Mucosa of rectum (tissue), 2 donors: ENCODE data around the gene ZNF564.

ENCODE experiments used
- H3K27ac ChIP-seq, 2 donors: one replicate each; pipeline ENCODE4 v1.7.0; 2013; ENCODE audit warnings: inconsistent platforms in 2 of 2, low read depth in 2 of 2, low read length in 2 of 2
- H3K27me3 ChIP-seq, 2 donors: one replicate each; pipeline ENCODE4 v1.7.0; 2013; ENCODE audit warnings: low read length in 2 of 2; ENCODE audit not compliant: control insufficient read depth in 2 of 2, insufficient read depth in 2 of 2
- H3K36me3 ChIP-seq, 2 donors: one replicate each; pipeline ENCODE4 v1.7.0; 2013; ENCODE audit warnings: low read length in 2 of 2; ENCODE audit not compliant: control insufficient read depth in 2 of 2, insufficient read depth in 2 of 2
- H3K4me1 ChIP-seq, 2 donors: one replicate each; pipeline ENCODE4 v1.7.0; 2013; ENCODE audit warnings: low read length in 2 of 2, mild to moderate bottlenecking in 1 of 2; ENCODE audit not compliant: control insufficient read depth in 2 of 2, insufficient read depth in 2 of 2
- H3K4me3 ChIP-seq, 2 donors: one replicate each; pipeline ENCODE4 v1.7.0; 2013; ENCODE audit warnings: low read length in 2 of 2
- H3K9ac ChIP-seq, 2 donors: one replicate each; pipeline ENCODE4 v1.7.0; 2013; ENCODE audit warnings: low read length in 2 of 2, low read depth in 1 of 2, mild to moderate bottlenecking in 1 of 2
- H3K9me3 ChIP-seq, 2 donors: one replicate each; pipeline ENCODE4 v1.7.0; 2013; ENCODE audit warnings: low read length in 2 of 2; ENCODE audit not compliant: control insufficient read depth in 2 of 2
- donor health status: healthy.
- donor health status: Normal muscosa, but diverticular disease.

Gene ZNF564

GRCh38 chr19:12484011-12484370, 67.3 kb downstream of the ZNF564 start:
- peak overlapping the region; percentile 93 to 95 for H3K4me3 ChIP-seq

GRCh38 chr19:12482509-12482886, 68.8 kb downstream of the ZNF564 start:
- Histone ChIP-seq H3K4me1 (peaks cover 5 to 12% of the 10 kb centered on the region in 2 donors), H3K27ac (no peak overlapping the region), H3K9ac (no peak overlapping the region), H3K27me3 (no peaks in the 10 kb centered on the region), H3K36me3 (no peaks in the 10 kb centered on the region), H3K4me3 (peak overlapping the region in 1 of 2 donors; percentile 20), H3K9me3 (no peaks in the 10 kb centered on the region)

More at GRCh38 chr19:12484011-12484370, 67.3 kb downstream of the ZNF564 start:
- H3K27ac ChIP-seq: peak overlapping the region in 1 of 2 donors; percentile 70
- no peaks in the 10 kb centered on the region for H3K36me3 ChIP-seq
- H3K4me1 ChIP-seq: peaks cover 0 to 12% of the 10 kb centered on the region in 2 donors
- peak overlapping the region; percentile 85 to 94 for H3K9ac ChIP-seq
- H3K9me3 ChIP-seq: no peaks in the 10 kb centered on the region
- H3K27me3 ChIP-seq: no peaks in the 10 kb centered on the region

- H3K9ac ChIP-seq: no peak overlapping the region
- H3K9me3 ChIP-seq: no peaks in the 10 kb centered on the region
- no peak overlapping the region for H3K27ac ChIP-seq
- peaks cover 5 to 12% of the 10 kb centered on the region in 2 donors for H3K4me1 ChIP-seq
- peak overlapping the region in 1 of 2 donors; percentile 20 for H3K4me3 ChIP-seq
- no peaks in the 10 kb centered on the region for H3K27me3 ChIP-seq
- H3K36me3 ChIP-seq: no peaks in the 10 kb centered on the region
Measured at GRCh38 chr19:12481781-12482508, 69.3 kb downstream of the ZNF564 start.

GRCh38 chr19:12478234-12478941, 72.9 kb downstream of the ZNF564 start:
- no peaks in the 10 kb centered on the region for H3K27me3 ChIP-seq
- no peaks in the 10 kb centered on the region for H3K36me3 ChIP-seq
- H3K9me3 ChIP-seq: peaks cover 0 to 4% of the 10 kb centered on the region in 2 donors
- no peak overlapping the region for H3K9ac ChIP-seq
- peaks cover 0 to 5% of the 10 kb centered on the region in 2 donors for H3K4me1 ChIP-seq
- no peak overlapping the region for H3K4me3 ChIP-seq
- H3K27ac ChIP-seq: no peak overlapping the region
